ENCODE measurements around the gene AUTS2.
A peak's percentile ranks its signal among the peaks of the same experiment; 100 is the strongest.

GRCh38 chr7:70093205-70093904, 495.1 kb downstream of the AUTS2 start:
- TF ChIP-seq POLR2AphosphoS5 (IDR thresholded peaks at IDR 0.05): no peak
- TF ChIP-seq CTCF (IDR thresholded peaks at IDR 0.05; ENCODE audit: poor library complexity, severe bottlenecking): no peak
- TF ChIP-seq REST (IDR thresholded peaks at IDR 0.05; ENCODE audit: borderline replicate concordance): no peak
- TF ChIP-seq TAF1 (IDR thresholded peaks at IDR 0.05; ENCODE audit: low read depth): peak; percentile 28
- no peak for TF ChIP-seq RAD21 (conservative IDR thresholded peaks at IDR 0.05)
- no peak for TF ChIP-seq EZH2 (IDR thresholded peaks at IDR 0.05; ENCODE audit: borderline replicate concordance, insufficient read depth, low read length, poor library complexity, severe bottlenecking)
- TF ChIP-seq EP300 (conservative IDR thresholded peaks at IDR 0.05; ENCODE audit: poor library complexity, severe bottlenecking): peak; percentile 45
